Measurements from ENCODE around the gene ICAM4. TPM values are rescaled to one million over a fixed set of nuclear protein-coding genes. Genes with fewer than 3 reads are reported as not detected.

The ICAM4 gene
- total RNA-seq, 1 donor from 2014 or later, result not detected

GRCh38 chr19:10292789-10293636, 6.3 kb downstream of the ICAM4 start:
- Mint-ChIP-seq H3K36me3 (ENCODE audit: low read depth) (peaks cover 3% of the 10 kb centered on the region), H3K27me3 (ENCODE audit: low read depth) (peaks cover 56% of the 10 kb centered on the region)
- TF ChIP-seq, protein P1, sequence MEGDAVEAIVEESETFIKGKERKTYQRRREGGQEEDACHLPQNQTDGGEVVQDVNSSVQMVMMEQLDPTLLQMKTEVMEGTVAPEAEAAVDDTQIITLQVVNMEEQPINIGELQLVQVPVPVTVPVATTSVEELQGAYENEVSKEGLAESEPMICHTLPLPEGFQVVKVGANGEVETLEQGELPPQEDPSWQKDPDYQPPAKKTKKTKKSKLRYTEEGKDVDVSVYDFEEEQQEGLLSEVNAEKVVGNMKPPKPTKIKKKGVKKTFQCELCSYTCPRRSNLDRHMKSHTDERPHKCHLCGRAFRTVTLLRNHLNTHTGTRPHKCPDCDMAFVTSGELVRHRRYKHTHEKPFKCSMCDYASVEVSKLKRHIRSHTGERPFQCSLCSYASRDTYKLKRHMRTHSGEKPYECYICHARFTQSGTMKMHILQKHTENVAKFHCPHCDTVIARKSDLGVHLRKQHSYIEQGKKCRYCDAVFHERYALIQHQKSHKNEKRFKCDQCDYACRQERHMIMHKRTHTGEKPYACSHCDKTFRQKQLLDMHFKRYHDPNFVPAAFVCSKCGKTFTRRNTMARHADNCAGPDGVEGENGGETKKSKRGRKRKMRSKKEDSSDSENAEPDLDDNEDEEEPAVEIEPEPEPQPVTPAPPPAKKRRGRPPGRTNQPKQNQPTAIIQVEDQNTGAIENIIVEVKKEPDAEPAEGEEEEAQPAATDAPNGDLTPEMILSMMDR (IDR thresholded peaks at IDR 0.05), result no peak

DNA sequence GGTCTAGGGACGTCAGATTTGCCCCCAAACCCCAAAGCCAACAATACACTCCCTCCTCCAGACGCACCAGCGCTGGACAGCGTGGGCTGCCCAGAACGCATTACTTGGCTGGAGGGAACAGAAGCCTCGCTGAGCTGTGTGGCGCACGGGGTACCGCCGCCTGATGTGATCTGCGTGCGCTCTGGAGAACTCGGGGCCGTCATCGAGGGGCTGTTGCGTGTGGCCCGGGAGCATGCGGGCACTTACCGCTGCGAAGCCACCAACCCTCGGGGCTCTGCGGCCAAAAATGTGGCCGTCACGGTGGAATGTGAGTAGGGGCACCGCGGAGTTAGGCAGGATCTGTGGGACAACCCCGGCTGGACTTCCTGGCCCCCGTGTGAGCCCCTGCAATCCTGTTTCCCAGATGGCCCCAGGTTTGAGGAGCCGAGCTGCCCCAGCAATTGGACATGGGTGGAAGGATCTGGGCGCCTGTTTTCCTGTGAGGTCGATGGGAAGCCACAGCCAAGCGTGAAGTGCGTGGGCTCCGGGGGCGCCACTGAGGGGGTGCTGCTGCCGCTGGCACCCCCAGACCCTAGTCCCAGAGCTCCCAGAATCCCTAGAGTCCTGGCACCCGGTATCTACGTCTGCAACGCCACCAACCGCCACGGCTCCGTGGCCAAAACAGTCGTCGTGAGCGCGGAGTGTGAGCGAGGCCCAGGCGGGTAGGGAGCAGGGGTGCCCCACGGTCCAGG, 7.0 kb downstream of the ICAM4 start:
- peaks cover 51% of the 10 kb centered on the region for H3K27me3 Mint-ChIP-seq (ENCODE audit: low read depth)
- no peak overlapping the region for H3K4me3 Mint-ChIP-seq (ENCODE audit: unreplicated experiment)
- H3K4me1 Mint-ChIP-seq (ENCODE audit: low read depth), result peaks cover 44% of the 10 kb centered on the region
- peaks cover 3% of the 10 kb centered on the region for H3K36me3 Mint-ChIP-seq (ENCODE audit: low read depth)
- no peak overlapping the region for H3K27ac Mint-ChIP-seq (ENCODE audit: unreplicated experiment)
- no peak for DNase-seq (ENCODE audit: low spot score)
- TF ChIP-seq, protein P1 (IDR thresholded peaks at IDR 0.05), result no peak
- no peaks in the 10 kb centered on the region for H3K9me3 Mint-ChIP-seq (ENCODE audit: low read depth)

More at GRCh38 chr19:10292789-10293636, 6.3 kb downstream of the ICAM4 start:
- Mint-ChIP-seq H3K27ac (ENCODE audit: unreplicated experiment) (no peak overlapping the region), H3K4me3 (ENCODE audit: unreplicated experiment) (peak overlapping the region; percentile 83), H3K4me1 (ENCODE audit: low read depth) (peaks cover 47% of the 10 kb centered on the region), H3K9me3 (ENCODE audit: low read depth) (no peaks in the 10 kb centered on the region)
- DNase-seq (ENCODE audit: low spot score), result no peak

- H3K9me3 Mint-ChIP-seq (ENCODE audit: low read depth), result no peaks in the 10 kb centered on the region
- no peak for DNase-seq (ENCODE audit: low spot score)
- no peak overlapping the region for H3K4me3 Mint-ChIP-seq (ENCODE audit: unreplicated experiment)
- TF ChIP-seq, protein P1 (IDR thresholded peaks at IDR 0.05), result peak; percentile 17
- peaks cover 39% of the 10 kb centered on the region for H3K4me1 Mint-ChIP-seq (ENCODE audit: low read depth)
- H3K27ac Mint-ChIP-seq (ENCODE audit: unreplicated experiment), result no peak overlapping the region
- peaks cover 49% of the 10 kb centered on the region for H3K27me3 Mint-ChIP-seq (ENCODE audit: low read depth)
- peaks cover 3% of the 10 kb centered on the region for H3K36me3 Mint-ChIP-seq (ENCODE audit: low read depth)
Measured at GRCh38 chr19:10294368-10294697, 7.6 kb downstream of the ICAM4 start.

- H3K36me3 Mint-ChIP-seq (ENCODE audit: low read depth), result peaks cover 3% of the 10 kb centered on the region
- H3K27me3 Mint-ChIP-seq (ENCODE audit: low read depth), result peaks cover 50% of the 10 kb centered on the region
- TF ChIP-seq, protein P1 (IDR thresholded peaks at IDR 0.05), result no peak
- peaks cover 32% of the 10 kb centered on the region for H3K4me1 Mint-ChIP-seq (ENCODE audit: low read depth)
- DNase-seq (ENCODE audit: low spot score), result no peak
- no peaks in the 10 kb centered on the region for H3K9me3 Mint-ChIP-seq (ENCODE audit: low read depth)
- H3K4me3 Mint-ChIP-seq (ENCODE audit: unreplicated experiment), result peak overlapping the region; percentile 49
- H3K27ac Mint-ChIP-seq (ENCODE audit: unreplicated experiment), result no peak overlapping the region
Measured at GRCh38 chr19:10295305-10295846, 8.6 kb downstream of the ICAM4 start.

All from chondrocyte (in vitro differentiated cells).